CD4-positive, CD25-positive, alpha-beta regulatory T cell (primary cell): ENCODE data around the gene PPM1H. TPM values are rescaled to one million over a fixed set of nuclear protein-coding genes. Genes with fewer than 3 reads are reported as not detected.
A peak's percentile ranks its signal among the peaks of the same experiment; 100 is the strongest.

Experiments
- ATAC-seq, 2 donors: fragments of 150-1000 bp; cut with Tn5 transposase; one replicate each; pipeline ENCODE4 v1.10.0; 2021; ENCODE audit warnings: low read depth in 2 of 2, moderate number of reproducible peaks in 2 of 2, moderate library complexity in 1 of 2
- DNase-seq, 3 donors: peaks; one replicate each; pipeline versions ENCODE4 v3.0.0 to v3.0.0-alpha.2; 2012 to 2022; ENCODE audit warnings: mixed read lengths in 1 of 3
- H3K27ac ChIP-seq: one replicate; pipeline ENCODE4 v1.7.0; 2013; ENCODE audit warnings: mild to moderate bottlenecking, low read length; ENCODE audit not compliant: insufficient read depth, poor library complexity, severe bottlenecking
- H3K27me3 ChIP-seq: one replicate; pipeline ENCODE4 v1.7.0; 2013; ENCODE audit warnings: low read length; ENCODE audit not compliant: control insufficient read depth, insufficient read depth
- H3K36me3 ChIP-seq: one replicate; pipeline ENCODE4 v1.7.0; 2013; ENCODE audit warnings: mild to moderate bottlenecking, low read length, moderate library complexity; ENCODE audit not compliant: control insufficient read depth, insufficient read depth
- H3K4me1 ChIP-seq: 2 replicates; pipeline ENCODE4 v1.7.0; 2013; ENCODE audit warnings: mild to moderate bottlenecking, low read length; ENCODE audit not compliant: insufficient read depth, control insufficient read depth, poor library complexity, severe bottlenecking
- H3K4me3 ChIP-seq: one replicate; pipeline ENCODE4 v1.7.0; 2013; ENCODE audit warnings: low read depth, mild to moderate bottlenecking, low read length, moderate library complexity
- H3K9me3 ChIP-seq, 2 experiments: 1 replicate in 1 of 2; 2 replicates in 1 of 2; pipeline ENCODE4 v1.7.0; 2013; ENCODE audit warnings: low read length in 2 of 2, mild to moderate bottlenecking in 1 of 2, moderate library complexity in 1 of 2; ENCODE audit not compliant: control insufficient read depth in 2 of 2
- H3K27ac Mint-ChIP-seq, 3 donors: one replicate each; pipeline ENCODE4 v1.8.0; 2020 to 2022; ENCODE audit warnings: mild to moderate bottlenecking in 3 of 3, mixed read lengths in 3 of 3, moderate library complexity in 2 of 3
- H3K27me3 Mint-ChIP-seq: one replicate; pipeline ENCODE4 v1.8.0; 2022; ENCODE audit warnings: mild to moderate bottlenecking, mixed read lengths
- H3K36me3 Mint-ChIP-seq: one replicate; pipeline ENCODE4 v1.8.0; 2020; ENCODE audit warnings: mixed read lengths
- H3K4me1 Mint-ChIP-seq, 4 donors: one replicate each; pipeline ENCODE4 v1.8.0; 2020 to 2022; ENCODE audit warnings: mixed read lengths in 4 of 4, mild to moderate bottlenecking in 1 of 4
- H3K4me3 Mint-ChIP-seq, 4 donors: one replicate each; pipeline ENCODE4 v1.8.0; 2020 to 2022; ENCODE audit warnings: mild to moderate bottlenecking in 4 of 4, mixed read lengths in 4 of 4, moderate library complexity in 3 of 4
- H3K9me3 Mint-ChIP-seq, 7 donors: one replicate each; pipeline ENCODE4 v1.8.0; 2020 to 2022; ENCODE audit warnings: mixed read lengths in 7 of 7, mild to moderate bottlenecking in 3 of 7, moderate library complexity in 2 of 7
- polyA plus RNA-seq, 4 donors: library from polyadenylated mRNA; unstranded; fragments of 300-500 nt; fragmentation: Illumina TruSeq; gene quantifications; one replicate each; pipeline ENCODE4 v1.2.3, GENCODE V29; 2021
- total RNA-seq: library from RNA; stranded (reverse); gene quantifications from one replicate; pipeline ENCODE4 v1.2.3, GENCODE V29; 2022

Gene PPM1H
- total and polyA plus RNA-seq, 5 donors from 2014 or later = 0.03 to 0.99 TPM; not detected in 3

- ATAC-seq (no peak), DNase-seq (no peak)
- H3K9me3 ChIP-seq = no peaks in the 10 kb centered on the region
- Mint-ChIP-seq H3K4me1 (no peaks in the 10 kb centered on the region), H3K9me3 (peaks cover 0 to 1% (median 0%) of the 10 kb centered on the region in 7 donors), H3K27ac (no peak overlapping the region), H3K36me3 (no peaks in the 10 kb centered on the region), H3K4me3 (no peak overlapping the region), H3K27me3 (peaks cover 22% of the 10 kb centered on the region)
- H3K27me3 ChIP-seq = no peaks in the 10 kb centered on the region
- H3K27ac ChIP-seq = no peak overlapping the region
- no peaks in the 10 kb centered on the region for H3K36me3 ChIP-seq
- no peak overlapping the region for H3K4me3 ChIP-seq
- no peaks in the 10 kb centered on the region for H3K4me1 ChIP-seq
Measured at GRCh38 chr12:62716037-62716436, 218.9 kb downstream of the PPM1H start.

GRCh38 chr12:62714774-62715721, 219.9 kb downstream of the PPM1H start:
- ATAC-seq (no peak), DNase-seq (no peak)
- no peak overlapping the region for H3K27ac Mint-ChIP-seq
- H3K36me3 Mint-ChIP-seq = no peaks in the 10 kb centered on the region
- Histone ChIP-seq H3K4me3 (no peak overlapping the region), H3K4me1 (no peaks in the 10 kb centered on the region), H3K36me3 (no peaks in the 10 kb centered on the region), H3K9me3 (no peaks in the 10 kb centered on the region), H3K27me3 (no peaks in the 10 kb centered on the region), H3K27ac (no peak overlapping the region)
- no peak overlapping the region for H3K4me3 Mint-ChIP-seq
- no peaks in the 10 kb centered on the region for H3K4me1 Mint-ChIP-seq
- H3K9me3 Mint-ChIP-seq = peaks cover 0 to 1% (median 0%) of the 10 kb centered on the region in 7 donors
- H3K27me3 Mint-ChIP-seq = peaks cover 27% of the 10 kb centered on the region

GRCh38 chr12:62714181-62714773, 220.7 kb downstream of the PPM1H start:
- Mint-ChIP-seq H3K4me1 (no peaks in the 10 kb centered on the region), H3K27ac (no peak overlapping the region)

GRCh38 chr12:62713723-62714122, 221.2 kb downstream of the PPM1H start:
- ATAC-seq (no peak), DNase-seq (no peak)
- H3K9me3 Mint-ChIP-seq = peaks cover 0 to 3% (median 0%) of the 10 kb centered on the region in 7 donors
- H3K4me3 ChIP-seq = no peak overlapping the region
- H3K9me3 ChIP-seq = no peaks in the 10 kb centered on the region
- H3K27ac Mint-ChIP-seq = no peak overlapping the region
- H3K4me1 Mint-ChIP-seq = no peaks in the 10 kb centered on the region
- no peaks in the 10 kb centered on the region for H3K4me1 ChIP-seq
- peaks cover 27% of the 10 kb centered on the region for H3K27me3 Mint-ChIP-seq
- H3K4me3 Mint-ChIP-seq = no peak overlapping the region
- H3K36me3 Mint-ChIP-seq = no peaks in the 10 kb centered on the region
- no peak overlapping the region for H3K27ac ChIP-seq
- H3K36me3 ChIP-seq = no peaks in the 10 kb centered on the region
- H3K27me3 ChIP-seq = no peaks in the 10 kb centered on the region

More at GRCh38 chr12:62714181-62714773, 220.7 kb downstream of the PPM1H start:
- Histone ChIP-seq H3K4me3 (no peak overlapping the region), H3K9me3 (no peaks in the 10 kb centered on the region), H3K27ac (no peak overlapping the region), H3K4me1 (no peaks in the 10 kb centered on the region), H3K36me3 (no peaks in the 10 kb centered on the region), H3K27me3 (no peaks in the 10 kb centered on the region)
- no peaks in the 10 kb centered on the region for H3K36me3 Mint-ChIP-seq
- H3K4me3 Mint-ChIP-seq = no peak overlapping the region
- ATAC-seq = no peak
- no peak for DNase-seq
- peaks cover 30% of the 10 kb centered on the region for H3K27me3 Mint-ChIP-seq
- H3K9me3 Mint-ChIP-seq = peaks cover 0 to 3% (median 0%) of the 10 kb centered on the region in 7 donors

GRCh38 chr12:62712681-62713573, 222.0 kb downstream of the PPM1H start:
- no peaks in the 10 kb centered on the region for H3K4me1 ChIP-seq
- no peak for DNase-seq

GRCh38 chr12:62711631-62712241, 223.2 kb downstream of the PPM1H start:
- Mint-ChIP-seq H3K27me3 (peaks cover 23% of the 10 kb centered on the region), H3K4me1 (no peaks in the 10 kb centered on the region), H3K9me3 (peaks cover 0 to 3% (median 0%) of the 10 kb centered on the region in 7 donors), H3K27ac (no peak overlapping the region), H3K4me3 (no peak overlapping the region), H3K36me3 (no peaks in the 10 kb centered on the region)
- Histone ChIP-seq H3K27me3 (no peaks in the 10 kb centered on the region), H3K27ac (no peak overlapping the region), H3K36me3 (no peaks in the 10 kb centered on the region), H3K4me3 (no peak overlapping the region), H3K4me1 (no peaks in the 10 kb centered on the region), H3K9me3 (no peaks in the 10 kb centered on the region)
- ATAC-seq = no peak
- DNase-seq = no peak

More at GRCh38 chr12:62712681-62713573, 222.0 kb downstream of the PPM1H start:
- Histone ChIP-seq H3K36me3 (no peaks in the 10 kb centered on the region), H3K27ac (no peak overlapping the region), H3K27me3 (no peaks in the 10 kb centered on the region), H3K9me3 (no peaks in the 10 kb centered on the region), H3K4me3 (no peak overlapping the region)
- peaks cover 23% of the 10 kb centered on the region for H3K27me3 Mint-ChIP-seq
- H3K4me1 Mint-ChIP-seq = no peaks in the 10 kb centered on the region
- H3K27ac Mint-ChIP-seq = peak overlapping the region in 1 of 3 donors; percentile 58
- H3K4me3 Mint-ChIP-seq = no peak overlapping the region
- ATAC-seq = no peak
- peaks cover 0 to 3% (median 0%) of the 10 kb centered on the region in 7 donors for H3K9me3 Mint-ChIP-seq
- H3K36me3 Mint-ChIP-seq = no peaks in the 10 kb centered on the region

- H3K36me3 Mint-ChIP-seq = no peaks in the 10 kb centered on the region
- Histone ChIP-seq H3K4me3 (no peak overlapping the region), H3K4me1 (no peaks in the 10 kb centered on the region), H3K27ac (no peak overlapping the region), H3K9me3 (no peaks in the 10 kb centered on the region), H3K36me3 (no peaks in the 10 kb centered on the region), H3K27me3 (peaks cover 4% of the 10 kb centered on the region)
- H3K27me3 Mint-ChIP-seq = peaks cover 29% of the 10 kb centered on the region
- H3K27ac Mint-ChIP-seq = no peak overlapping the region
- no peaks in the 10 kb centered on the region for H3K4me1 Mint-ChIP-seq
- DNase-seq = no peak
- no peak overlapping the region for H3K4me3 Mint-ChIP-seq
- ATAC-seq = no peak
- peaks cover 0 to 3% (median 0%) of the 10 kb centered on the region in 7 donors for H3K9me3 Mint-ChIP-seq
Measured at GRCh38 chr12:62709311-62709710, 225.6 kb downstream of the PPM1H start.
